HG03521 (cell line): ENCODE measurements around the gene PFKFB3.

ENCODE experiments used
- ATAC-seq: cut with Tn5 transposase; IDR thresholded peaks from one replicate; pipeline ENCODE4 v1.9.1; 2021; ENCODE audit warnings: mild to moderate bottlenecking, moderate library complexity; ENCODE audit not compliant: unreplicated experiment

The PFKFB3 gene

GRCh38 chr10:6219494-6219836 lies 16.7 kb downstream of the PFKFB3 start:
- no peak for ATAC-seq

- no peak for ATAC-seq
These were observed 17.9 kb downstream of the PFKFB3 start for GRCh38 chr10:6220418-6221191.

- no peak for ATAC-seq
These were observed 18.6 kb downstream of the PFKFB3 start for GRCh38 chr10:6221192-6221940.

- ATAC-seq: no peak
These were observed 19.4 kb downstream of the PFKFB3 start for GRCh38 chr10:6221971-6222751.

DNA sequence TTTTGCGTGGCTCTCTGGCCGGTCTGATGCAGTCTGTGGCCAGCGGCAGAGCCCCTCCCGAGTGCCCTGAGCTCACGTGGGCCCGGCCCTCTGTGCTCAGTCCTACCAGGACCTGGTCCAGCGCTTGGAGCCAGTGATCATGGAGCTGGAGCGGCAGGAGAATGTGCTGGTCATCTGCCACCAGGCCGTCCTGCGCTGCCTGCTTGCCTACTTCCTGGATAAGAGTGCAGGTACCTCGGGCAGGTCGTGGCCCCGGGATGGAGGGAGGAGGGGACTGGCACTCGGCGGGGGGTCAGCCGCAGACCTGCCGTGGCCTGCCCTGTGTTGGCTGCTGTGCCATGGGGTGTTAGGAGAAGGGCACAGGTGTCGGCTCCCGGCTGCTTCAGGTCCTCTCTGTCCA lies 20.0 kb downstream of the PFKFB3 start:
- no peak for ATAC-seq

DNA sequence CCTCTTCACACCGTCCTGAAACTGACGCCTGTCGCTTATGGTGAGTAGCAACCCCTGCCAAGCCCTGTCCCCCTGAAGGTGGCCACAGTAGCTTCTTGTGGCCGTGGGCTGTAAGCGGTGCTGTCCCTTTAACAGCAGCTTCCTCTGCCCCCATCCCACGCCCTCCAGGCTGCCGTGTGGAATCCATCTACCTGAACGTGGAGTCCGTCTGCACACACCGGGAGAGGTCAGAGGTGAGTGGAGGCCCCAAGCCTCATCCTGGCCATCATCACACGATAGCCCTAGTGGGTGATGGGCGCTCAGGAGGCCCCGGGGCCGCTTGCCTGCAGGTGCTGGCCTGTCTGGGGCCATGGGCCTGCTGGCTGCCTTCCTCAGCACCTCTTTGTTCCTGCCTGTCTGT lies 21.2 kb downstream of the PFKFB3 start:
- ATAC-seq: no peak

- no peak for ATAC-seq
These were observed 22.0 kb downstream of the PFKFB3 start for GRCh38 chr10:6224781-6225180.

- no peak for ATAC-seq
These were observed 22.6 kb downstream of the PFKFB3 start for GRCh38 chr10:6225263-6225814.

GRCh38 chr10:6226216-6226615 lies 23.5 kb downstream of the PFKFB3 start:
- no peak for ATAC-seq

- ATAC-seq: no peak
These were observed 24.6 kb downstream of the PFKFB3 start for GRCh38 chr10:6227346-6227745.

GRCh38 chr10:6228010-6228511 lies 25.3 kb downstream of the PFKFB3 start:
- ATAC-seq: no peak

GRCh38 chr10:6228647-6229046 lies 25.9 kb downstream of the PFKFB3 start:
- no peak for ATAC-seq

DNA sequence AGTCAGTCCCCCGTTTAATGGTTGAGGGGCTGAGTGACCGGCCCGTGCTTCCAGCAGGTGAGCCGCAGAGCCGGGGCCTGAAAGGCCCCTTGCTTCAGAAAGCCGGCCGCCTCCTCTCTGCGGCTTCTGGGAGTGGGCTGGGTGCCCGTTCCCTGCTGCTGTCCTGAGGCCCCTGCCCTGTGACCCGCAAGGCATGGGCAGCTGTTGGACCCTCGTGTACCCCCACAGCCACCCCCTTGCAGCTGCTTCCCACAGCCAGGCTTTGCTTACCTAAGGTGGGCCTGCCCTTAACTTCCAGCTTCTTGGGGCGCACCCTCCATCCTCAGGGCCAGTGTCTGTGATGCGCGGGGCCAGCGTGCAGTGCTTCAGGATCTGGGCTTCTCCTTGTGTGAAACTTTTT lies 26.6 kb downstream of the PFKFB3 start:
- no peak for ATAC-seq

- no peak for ATAC-seq
These were observed 27.0 kb downstream of the PFKFB3 start for GRCh38 chr10:6229746-6230145.

- no peak for ATAC-seq
These were observed 27.6 kb downstream of the PFKFB3 start for GRCh38 chr10:6230315-6230714.

DNA sequence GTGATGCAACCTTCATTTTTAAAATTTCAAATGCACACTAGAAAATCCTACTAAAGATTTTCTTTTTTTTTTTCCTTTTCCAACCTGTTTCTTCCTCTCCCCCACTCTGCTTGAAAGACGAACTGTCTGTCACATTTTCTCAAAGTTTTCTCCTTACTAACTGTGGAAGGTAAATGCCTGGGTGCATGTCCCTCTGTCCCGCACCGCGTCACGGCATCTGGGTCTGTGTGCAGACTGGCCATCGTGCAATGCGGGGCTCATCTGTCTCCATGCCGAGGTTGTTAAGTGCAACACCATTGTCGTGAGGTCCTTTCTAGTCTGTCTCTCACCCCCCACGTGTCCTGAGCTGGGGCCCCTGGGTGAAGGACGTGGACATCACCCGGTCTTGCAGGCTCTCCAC lies 28.4 kb downstream of the PFKFB3 start:
- no peak for ATAC-seq

DNA sequence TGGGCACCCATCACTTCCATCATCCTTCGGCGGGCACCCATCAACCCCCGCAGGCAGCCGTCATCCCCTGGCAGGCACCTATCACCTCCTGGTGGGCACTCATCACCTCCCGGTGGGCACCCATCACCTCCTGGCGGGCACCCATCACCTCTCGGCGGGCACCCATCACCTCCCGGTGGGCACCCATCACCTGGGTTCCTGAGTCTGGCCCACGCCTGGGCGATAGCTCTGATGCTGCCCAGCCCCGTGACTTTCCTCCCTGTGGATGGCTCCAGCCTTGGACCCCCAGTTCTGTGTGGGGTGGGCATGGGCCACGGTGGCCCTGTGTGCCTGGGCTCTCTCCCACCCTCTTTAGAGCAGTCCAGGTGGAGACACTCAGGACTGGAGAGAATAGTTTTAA lies 29.0 kb downstream of the PFKFB3 start:
- no peak for ATAC-seq

DNA sequence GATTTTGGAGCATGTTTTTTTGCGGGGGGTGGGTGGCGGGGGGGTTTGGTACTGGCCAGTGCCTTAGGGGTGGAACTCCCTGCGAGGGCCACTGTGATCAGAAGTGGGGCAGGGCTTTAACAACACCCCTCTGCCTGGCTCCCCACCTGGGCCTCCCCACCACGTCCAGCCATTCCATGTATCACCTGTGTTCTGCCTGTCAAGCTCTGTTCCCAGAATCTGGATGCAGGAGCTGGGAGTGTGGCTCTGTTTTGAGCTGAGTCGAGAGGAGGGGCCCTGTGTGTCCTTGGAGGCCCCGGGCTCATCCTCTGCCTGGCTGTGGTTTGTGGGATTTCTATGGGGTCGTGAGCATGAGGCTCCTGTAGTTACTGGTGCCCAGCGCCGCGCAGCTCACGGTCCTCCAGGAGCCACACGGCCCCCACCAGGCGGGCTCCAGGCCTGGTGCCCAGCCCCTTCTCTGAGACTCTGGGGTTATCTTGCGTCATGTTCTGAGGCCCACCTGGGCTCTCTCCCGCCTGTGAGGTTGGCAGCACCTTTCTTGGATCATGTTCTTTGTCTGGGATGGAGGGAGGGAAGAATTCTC lies 29.6 kb downstream of the PFKFB3 start:
- no peak for ATAC-seq

DNA sequence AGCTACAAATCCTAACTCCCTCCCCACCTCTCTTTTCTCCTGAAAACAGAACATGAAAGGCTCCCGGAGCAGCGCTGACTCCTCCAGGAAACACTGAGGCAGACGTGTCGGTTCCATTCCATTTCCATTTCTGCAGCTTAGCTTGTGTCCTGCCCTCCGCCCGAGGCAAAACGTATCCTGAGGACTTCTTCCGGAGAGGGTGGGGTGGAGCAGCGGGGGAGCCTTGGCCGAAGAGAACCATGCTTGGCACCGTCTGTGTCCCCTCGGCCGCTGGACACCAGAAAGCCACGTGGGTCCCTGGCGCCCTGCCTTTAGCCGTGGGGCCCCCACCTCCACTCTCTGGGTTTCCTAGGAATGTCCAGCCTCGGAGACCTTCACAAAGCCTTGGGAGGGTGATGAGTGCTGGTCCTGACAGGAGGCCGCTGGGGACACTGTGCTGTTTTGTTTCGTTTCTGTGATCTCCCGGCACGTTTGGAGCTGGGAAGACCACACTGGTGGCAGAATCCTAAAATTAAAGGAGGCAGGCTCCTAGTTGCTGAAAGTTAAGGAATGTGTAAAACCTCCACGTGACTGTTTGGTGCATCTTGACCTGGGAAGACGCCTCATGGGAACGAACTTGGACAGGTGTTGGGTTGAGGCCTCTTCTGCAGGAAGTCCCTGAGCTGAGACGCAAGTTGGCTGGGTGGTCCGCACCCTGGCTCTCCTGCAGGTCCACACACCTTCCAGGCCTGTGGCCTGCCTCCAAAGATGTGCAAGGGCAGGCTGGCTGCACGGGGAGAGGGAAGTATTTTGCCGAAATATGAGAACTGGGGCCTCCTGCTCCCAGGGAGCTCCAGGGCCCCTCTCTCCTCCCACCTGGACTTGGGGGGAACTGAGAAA lies 30.4 kb downstream of the PFKFB3 start:
- no peak for ATAC-seq

DNA sequence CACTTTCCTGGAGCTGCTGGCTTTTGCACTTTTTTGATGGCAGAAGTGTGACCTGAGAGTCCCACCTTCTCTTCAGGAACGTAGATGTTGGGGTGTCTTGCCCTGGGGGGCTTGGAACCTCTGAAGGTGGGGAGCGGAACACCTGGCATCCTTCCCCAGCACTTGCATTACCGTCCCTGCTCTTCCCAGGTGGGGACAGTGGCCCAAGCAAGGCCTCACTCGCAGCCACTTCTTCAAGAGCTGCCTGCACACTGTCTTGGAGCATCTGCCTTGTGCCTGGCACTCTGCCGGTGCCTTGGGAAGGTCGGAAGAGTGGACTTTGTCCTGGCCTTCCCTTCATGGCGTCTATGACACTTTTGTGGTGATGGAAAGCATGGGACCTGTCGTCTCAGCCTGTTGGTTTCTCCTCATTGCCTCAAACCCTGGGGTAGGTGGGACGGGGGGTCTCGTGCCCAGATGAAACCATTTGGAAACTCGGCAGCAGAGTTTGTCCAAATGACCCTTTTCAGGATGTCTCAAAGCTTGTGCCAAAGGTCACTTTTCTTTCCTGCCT lies 31.1 kb downstream of the PFKFB3 start:
- ATAC-seq: no peak
